B cell (primary cell): ENCODE data around the gene GNG7. TPM values are rescaled to one million over a fixed set of nuclear protein-coding genes. Genes with fewer than 3 reads are reported as not detected.

Experiments used
- ATAC-seq: fragments of 200-7000 bp; cut with Tn5 transposase; one replicate; pipeline ENCODE4 v1.10.0; 2021; ENCODE audit warnings: low read depth, mild to moderate bottlenecking, moderate number of reproducible peaks, moderate library complexity
- CTCF ChIA-PET: fragments of 350-600 bp; sonication (Branson Sonifier 250); formaldehyde crosslinking; loops from one replicate; lab custom pipeline; 2021; ENCODE audit warnings: antibody characterized with exemption, inconsistent platforms; lab: Charles Lee
- POLR2A ChIA-PET: fragments of 350-600 bp; sonication (Branson Sonifier 250); formaldehyde crosslinking; loops from one replicate; lab custom pipeline; 2021; ENCODE audit warnings: antibody characterized with exemption; lab: Charles Lee
- DNase-seq: peaks from one replicate; pipeline ENCODE4 v3.0.0; 2013
- H2AFZ ChIP-seq: 2 replicates; pipeline ENCODE4 v1.6.1; 2012; ENCODE audit warnings: mild to moderate bottlenecking, low read depth, low read length; ENCODE audit not compliant: insufficient read depth, poor library complexity, severe bottlenecking
- H3K27ac ChIP-seq, 2 donors: 1 replicate in 1 of 2; 2 replicates in 1 of 2; pipeline ENCODE4 v1.5.1; 2012 to 2013; ENCODE audit warnings: low read length in 2 of 2, mild to moderate bottlenecking in 2 of 2, moderate library complexity in 1 of 2
- H3K27me3 ChIP-seq, 4 experiments: fragments of 200-600 bp in 1 of 4; sonication (generic) in 1 of 4; replicated peaks in 1 of 4; 1 replicate in 2 of 4; 2 replicates in 2 of 4; pipeline versions ENCODE4 v1.6.1 to v1.7.0; 2013 to 2016; ENCODE audit warnings: low read length in 3 of 4, mild to moderate bottlenecking in 2 of 4, mixed read lengths in 1 of 4, moderate library complexity in 1 of 4; ENCODE audit not compliant: insufficient read depth in 4 of 4, control insufficient read depth in 3 of 4; ENCODE audit errors: control extremely low read depth in 1 of 4
- H3K36me3 ChIP-seq, 2 experiments: replicated peaks in 1 of 2; 1 replicate in 1 of 2; 2 replicates in 1 of 2; pipeline versions ENCODE4 v1.6.1 to v1.7.1; 2013; ENCODE audit warnings: low read length in 1 of 2; ENCODE audit not compliant: insufficient read depth in 2 of 2, control insufficient read depth in 1 of 2; ENCODE audit errors: control extremely low read depth in 1 of 2, extremely low read depth in 1 of 2
- H3K4me1 ChIP-seq, 2 donors: fragments of 200-600 bp in 1 of 2; sonication (generic) in 1 of 2; 1 replicate in 1 of 2; 2 replicates in 1 of 2; pipeline versions ENCODE4 v1.5.1 to v1.6.1; 2013 to 2017; ENCODE audit warnings: low read length in 2 of 2; ENCODE audit not compliant: control insufficient read depth in 2 of 2, insufficient read depth in 2 of 2
- H3K4me2 ChIP-seq: replicated peaks from 2 replicates; pipeline ENCODE3; 2012; ENCODE audit warnings: mild to moderate bottlenecking, low read depth, low read length; ENCODE audit not compliant: poor library complexity, severe bottlenecking
- H3K4me3 ChIP-seq, 5 experiments: fragments of 200-600 bp in 1 of 5; sonication (generic) in 1 of 5; 1 replicate in 3 of 5; 2 replicates in 2 of 5; pipeline versions ENCODE4 v1.5.1 to v1.7.0; 2011 to 2016; ENCODE audit warnings: low read length in 4 of 5, mild to moderate bottlenecking in 4 of 5, low read depth in 2 of 5, control low read depth in 1 of 5, moderate library complexity in 1 of 5; ENCODE audit not compliant: insufficient read depth in 1 of 5; ENCODE audit errors: control extremely low read depth in 1 of 5, extremely low read depth in 1 of 5
- H3K79me2 ChIP-seq: fragments of 200-600 bp; sonication (generic); one replicate; pipeline ENCODE4 v1.6.0; 2016; ENCODE audit warnings: low read length; ENCODE audit not compliant: control insufficient read depth, insufficient read depth
- H3K9ac ChIP-seq: fragments of 200-600 bp; sonication (generic); 2 replicates; pipeline ENCODE4 v1.6.1; 2017; ENCODE audit warnings: mild to moderate bottlenecking, low read length, moderate library complexity
- H3K9me3 ChIP-seq, 3 donors: one replicate each; pipeline versions ENCODE4 v1.6.1 to v1.7.1; 2013; ENCODE audit warnings: low read length in 2 of 3; ENCODE audit not compliant: control insufficient read depth in 2 of 3, insufficient read depth in 1 of 3; ENCODE audit errors: control extremely low read depth in 1 of 3
- H4K20me1 ChIP-seq: 2 replicates; pipeline ENCODE4 v1.6.0; 2012; ENCODE audit warnings: mild to moderate bottlenecking, low read length; ENCODE audit not compliant: insufficient read depth, control insufficient read depth, poor library complexity, severe bottlenecking
- H3K27ac Mint-ChIP-seq: one replicate; pipeline ENCODE4 v1.8.0; 2021; ENCODE audit warnings: mixed read lengths
- H3K27me3 Mint-ChIP-seq: one replicate; pipeline ENCODE4 v1.8.0; 2021; ENCODE audit warnings: mixed read lengths
- H3K4me1 Mint-ChIP-seq: one replicate; pipeline ENCODE4 v1.8.0; 2021; ENCODE audit warnings: mixed read lengths
- H3K4me3 Mint-ChIP-seq: one replicate; pipeline ENCODE4 v1.8.0; 2021; ENCODE audit warnings: mixed read lengths
- H3K9me3 Mint-ChIP-seq: one replicate; pipeline ENCODE4 v1.8.0; 2022; ENCODE audit warnings: mixed read lengths; ENCODE audit not compliant: insufficient read depth
- CTCF ChIP-seq: fragments of 200-600 bp; IDR thresholded peaks from one replicate; pipeline ENCODE4 v1.8.0; 2022; ENCODE audit warnings: antibody characterized with exemption, mild to moderate bottlenecking
- EZH2 ChIP-seq: IDR thresholded peaks from 2 replicates; pipeline ENCODE4 v1.6.1; 2012; ENCODE audit warnings: borderline replicate concordance, low read depth, mild to moderate bottlenecking, moderate library complexity, low read length; ENCODE audit not compliant: insufficient read depth, poor library complexity, severe bottlenecking
- WGBS: methylation state at CpG from one replicate; pipeline ENCODE4 v1.1.5; 2013; ENCODE audit warnings: missing lambda C conversion rate; ENCODE audit not compliant: insufficient coverage; 5-methylcytosine and 5-hydroxymethylcytosine counted together
- intact Hi-C: fragments of 100-400 bp; cut with micrococcal nuclease; formaldehyde crosslinking; loops from one replicate; pipeline ENCODE4 v1.10.0; 2022
- polyA plus RNA-seq: library from polyadenylated mRNA; depleted of rRNA; stranded (reverse); fragments of >200 nt; gene quantifications from 2 replicates; pipeline ENCODE4 v1.2.3, GENCODE V29; 2012
- total RNA-seq, 2 donors: library from RNA; stranded (reverse); fragments of 120-200 nt in 1 of 2; gene quantifications; 1 replicate in 1 of 2; 2 replicates in 1 of 2; pipeline versions ENCODE4 v1.2.3 to v1.2.4, GENCODE V29; 2013 to 2022

The GNG7 gene
- total and polyA plus RNA-seq, 2 donors (not counting 1 experiment from before 2014, with no cell fraction given), result 76.3 to 153 TPM

DNA sequence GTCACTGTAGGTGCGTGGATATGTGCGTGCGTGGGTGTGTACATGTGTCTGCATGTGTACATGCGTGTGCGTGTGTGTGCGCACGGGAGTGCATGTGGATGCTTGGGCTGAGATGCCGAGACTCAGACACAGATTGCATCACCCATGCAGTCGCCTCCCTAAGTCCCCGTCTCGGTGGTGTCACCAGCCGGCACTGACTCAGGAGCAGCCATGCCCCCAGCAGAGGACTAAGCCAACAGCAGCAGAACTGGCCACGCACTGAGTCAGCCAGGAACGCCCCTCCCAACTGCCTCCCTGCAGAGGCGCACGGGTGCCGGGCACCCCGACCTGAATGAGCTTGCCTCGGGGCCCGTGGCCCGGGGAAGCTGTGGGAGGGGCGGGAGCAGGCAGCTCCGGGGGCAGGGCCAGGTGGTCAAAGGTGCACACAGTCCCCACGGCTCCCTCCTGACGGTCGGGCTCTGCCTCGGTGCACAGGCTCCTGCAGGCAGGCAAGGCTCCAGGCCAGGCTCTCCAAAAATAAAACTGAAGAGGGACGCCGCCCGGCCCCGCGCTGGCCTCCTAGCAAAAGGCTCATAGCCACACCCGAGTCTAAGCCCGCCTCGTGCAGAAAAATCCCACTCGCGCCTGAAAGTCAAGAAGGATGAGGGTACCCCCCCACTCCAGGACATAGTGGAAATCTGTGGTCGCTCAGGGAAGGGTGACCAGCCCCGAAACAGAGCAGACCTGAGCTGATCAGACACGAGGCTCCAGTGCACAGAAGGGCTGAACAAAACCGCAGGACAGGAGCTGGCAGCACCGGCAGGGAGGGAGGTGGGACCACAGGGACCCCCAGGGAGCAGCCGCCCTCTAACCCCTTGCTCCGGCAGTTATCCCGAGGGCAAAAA lies 177.4 kb downstream of the GNG7 start:
- Histone ChIP-seq H4K20me1 (peaks cover 83% of the 10 kb centered on the region), H3K4me3 (no peak overlapping the region), H3K4me2 (no peak overlapping the region), H3K9me3 (peaks cover 0 to 9% (median 0%) of the 10 kb centered on the region in 3 donors), H3K4me1 (peaks cover 0 to 6% of the 10 kb centered on the region in 2 donors), H3K27me3 (no peaks in the 10 kb centered on the region), H3K79me2 (peaks cover 41% of the 10 kb centered on the region), H3K36me3 (peaks cover 0 to 33% of the 10 kb centered on the region in 2 experiments), H3K27ac (no peak overlapping the region), H2AFZ (no peak overlapping the region), H3K9ac (no peak overlapping the region)
- TF ChIP-seq EZH2 (no peak), CTCF (no peak)
- Mint-ChIP-seq H3K27ac (no peak overlapping the region), H3K9me3 (no peaks in the 10 kb centered on the region), H3K4me3 (no peak overlapping the region), H3K27me3 (no peaks in the 10 kb centered on the region), H3K4me1 (peaks cover 8% of the 10 kb centered on the region)
- DNase-seq (no peak), ATAC-seq (no peak)
- 96% methylated on average over 41 of the region's 45 CpGs for WGBS
- ChIA-PET CTCF (interaction anchor here (0.5 kb wide), 1 partner anchor 247 kb away, joined by 3 read pairs; no protein-coding TSS in a partner anchor), POLR2A (no interaction called here)
- intact Hi-C loops, result no loop called here

DNA sequence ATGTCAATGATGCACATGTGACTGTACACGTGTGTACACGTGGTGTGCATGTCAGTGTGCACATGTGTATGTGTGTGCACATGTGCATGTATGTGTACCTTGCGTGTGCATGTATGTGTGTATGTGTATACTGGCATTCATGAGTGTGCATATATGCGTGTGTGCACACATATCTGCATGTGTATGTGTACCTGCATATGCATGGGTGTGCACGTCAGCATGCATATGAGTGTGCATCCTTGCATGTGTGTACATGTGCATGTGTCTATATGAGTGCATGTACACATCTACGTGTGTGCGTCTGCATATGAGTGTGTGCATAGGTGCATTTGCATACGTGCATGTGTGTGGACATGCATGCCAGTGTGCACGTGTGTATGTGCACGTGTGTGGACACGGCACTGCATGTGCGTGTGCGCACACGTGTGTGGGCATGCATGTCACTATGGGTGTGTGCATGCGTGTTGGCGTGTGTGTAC lies 178.1 kb downstream of the GNG7 start:
- Mint-ChIP-seq H3K4me3 (no peak overlapping the region), H3K27ac (no peak overlapping the region), H3K9me3 (no peaks in the 10 kb centered on the region), H3K4me1 (peaks cover 8% of the 10 kb centered on the region), H3K27me3 (no peaks in the 10 kb centered on the region)
- peaks cover 0 to 9% (median 0%) of the 10 kb centered on the region in 3 donors for H3K9me3 ChIP-seq
- ATAC-seq (no peak), DNase-seq (no peak)
- no peak overlapping the region for H3K4me3 ChIP-seq
- ChIA-PET POLR2A (no interaction called here), CTCF (no interaction called here)
- peaks cover 0 to 6% of the 10 kb centered on the region in 2 donors for H3K4me1 ChIP-seq
- no peak overlapping the region for H3K9ac ChIP-seq
- H3K27me3 ChIP-seq, result no peaks in the 10 kb centered on the region
- H3K27ac ChIP-seq, result no peak overlapping the region
- H3K4me2 ChIP-seq, result no peak overlapping the region
- intact Hi-C loops, result no loop called here
- no peak for TF ChIP-seq CTCF
- TF ChIP-seq EZH2, result no peak
- 90% methylated on average over 16 of the region's 16 CpGs for WGBS
- H2AFZ ChIP-seq, result no peak overlapping the region
- peaks cover 0 to 33% of the 10 kb centered on the region in 2 experiments for H3K36me3 ChIP-seq
- H3K79me2 ChIP-seq, result peaks cover 40% of the 10 kb centered on the region
- peaks cover 85% of the 10 kb centered on the region for H4K20me1 ChIP-seq
